AG10803 (cell line): ENCODE data around the gene RIN3.
"Not testable (repeated sequence)": the region's sequence is repeated elsewhere in the genome, so short reads cannot be mapped to it uniquely, and the experiment has no call there.

Source experiments
- DNase-seq: peaks from one replicate; pipeline ENCODE4 v3.0.0; 2010; ENCODE audit warnings: low read depth
- H3K4me3 ChIP-seq: 2 replicates; pipeline ENCODE4 v1.5.1; 2011; ENCODE audit warnings: mild to moderate bottlenecking, low read length, control low read depth
- TF ChIP-seq, protein P1 (sequence below): conservative IDR thresholded peaks from 2 replicates; pipeline ENCODE4 v1.5.1; 2011; ENCODE audit warnings: mild to moderate bottlenecking, low read length, control low read depth, inconsistent platforms

The RIN3 gene

DNA sequence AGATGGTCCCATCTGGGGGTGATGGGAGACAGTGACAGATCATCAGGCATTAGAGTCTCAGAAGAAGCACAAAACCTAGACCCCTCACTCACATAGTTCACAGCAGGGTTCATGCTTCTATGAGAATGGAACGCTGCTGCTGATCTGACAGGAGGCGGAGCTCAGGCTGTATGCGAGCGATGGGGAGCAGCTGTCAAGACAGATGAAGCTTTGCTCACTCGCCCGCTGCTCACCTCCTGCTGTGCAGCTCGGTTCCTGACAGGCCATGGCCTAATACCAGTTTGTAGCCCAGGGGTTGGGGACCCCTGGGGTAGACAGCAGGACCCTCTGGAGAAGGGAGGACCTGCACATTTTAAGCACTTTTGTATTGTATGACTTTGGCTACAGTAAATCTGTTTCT lies 123.6 kb downstream of the RIN3 start:
- TF ChIP-seq, protein P1, sequence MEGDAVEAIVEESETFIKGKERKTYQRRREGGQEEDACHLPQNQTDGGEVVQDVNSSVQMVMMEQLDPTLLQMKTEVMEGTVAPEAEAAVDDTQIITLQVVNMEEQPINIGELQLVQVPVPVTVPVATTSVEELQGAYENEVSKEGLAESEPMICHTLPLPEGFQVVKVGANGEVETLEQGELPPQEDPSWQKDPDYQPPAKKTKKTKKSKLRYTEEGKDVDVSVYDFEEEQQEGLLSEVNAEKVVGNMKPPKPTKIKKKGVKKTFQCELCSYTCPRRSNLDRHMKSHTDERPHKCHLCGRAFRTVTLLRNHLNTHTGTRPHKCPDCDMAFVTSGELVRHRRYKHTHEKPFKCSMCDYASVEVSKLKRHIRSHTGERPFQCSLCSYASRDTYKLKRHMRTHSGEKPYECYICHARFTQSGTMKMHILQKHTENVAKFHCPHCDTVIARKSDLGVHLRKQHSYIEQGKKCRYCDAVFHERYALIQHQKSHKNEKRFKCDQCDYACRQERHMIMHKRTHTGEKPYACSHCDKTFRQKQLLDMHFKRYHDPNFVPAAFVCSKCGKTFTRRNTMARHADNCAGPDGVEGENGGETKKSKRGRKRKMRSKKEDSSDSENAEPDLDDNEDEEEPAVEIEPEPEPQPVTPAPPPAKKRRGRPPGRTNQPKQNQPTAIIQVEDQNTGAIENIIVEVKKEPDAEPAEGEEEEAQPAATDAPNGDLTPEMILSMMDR: no peak
- DNase-seq: no peak
- H3K4me3 ChIP-seq: no peak overlapping the region

DNA sequence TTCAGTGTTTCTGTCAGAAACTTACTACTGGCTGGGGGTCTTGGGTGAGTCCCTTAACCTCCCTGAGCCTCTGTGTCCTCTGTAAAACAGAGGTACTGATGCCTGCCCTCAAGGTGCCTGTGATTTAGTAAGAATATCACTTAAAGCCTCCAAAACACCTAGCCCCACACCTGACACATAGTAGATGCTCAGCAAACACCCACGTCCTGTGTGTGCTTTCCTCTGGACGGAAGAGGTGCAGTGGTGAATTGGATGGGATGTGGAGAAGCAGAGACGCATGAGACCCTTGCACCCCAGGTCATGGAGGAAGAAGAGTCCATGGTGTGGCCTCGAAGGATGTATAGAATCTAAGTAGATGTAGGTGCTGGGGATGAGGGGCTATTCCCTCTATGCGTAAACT lies 124.3 kb downstream of the RIN3 start:
- no peak overlapping the region for H3K4me3 ChIP-seq
- DNase-seq: no peak
- TF ChIP-seq, protein P1: no peak

DNA sequence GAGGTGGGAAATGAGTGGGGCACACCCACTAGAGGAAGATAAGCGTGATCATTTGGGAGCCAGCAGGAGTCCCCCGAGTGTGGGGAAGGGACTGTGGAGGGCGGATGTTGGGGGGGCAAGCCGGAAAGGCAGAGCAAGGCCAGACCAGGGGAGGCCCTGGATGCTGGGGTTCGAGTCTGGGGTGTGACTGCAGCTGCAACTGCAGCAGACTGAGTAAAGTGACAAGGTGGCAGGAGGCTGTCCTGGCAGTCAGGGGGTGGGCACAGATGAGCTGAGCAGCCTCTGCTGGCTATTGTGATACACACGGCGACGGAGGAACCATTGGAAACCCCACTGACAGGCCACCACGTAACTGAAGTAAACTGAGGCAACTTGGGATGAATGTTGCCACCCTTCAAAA lies 124.7 kb downstream of the RIN3 start:
- H3K4me3 ChIP-seq: no peak overlapping the region
- no peak for DNase-seq
- TF ChIP-seq, protein P1: no peak

DNA sequence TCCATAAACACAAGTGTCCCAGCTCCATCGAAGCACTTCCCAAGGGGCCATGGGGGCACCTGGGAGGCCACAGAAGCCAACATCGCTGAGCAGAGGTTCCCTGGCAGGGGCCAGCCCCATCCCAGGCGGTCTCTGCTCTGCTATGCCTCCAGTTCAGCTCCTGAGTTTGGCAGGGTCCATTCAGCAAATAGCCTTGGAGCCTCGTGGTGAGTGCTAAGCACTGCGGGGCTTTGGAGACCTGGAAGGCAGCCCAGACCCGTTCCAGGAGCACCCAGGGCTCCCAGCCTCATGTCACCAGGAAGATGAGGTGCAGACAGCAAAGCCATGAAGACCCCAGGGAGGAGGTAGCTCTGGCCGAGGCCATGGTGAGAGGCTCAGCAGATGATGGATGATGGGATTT lies 125.3 kb downstream of the RIN3 start:
- no peak for DNase-seq

DNA sequence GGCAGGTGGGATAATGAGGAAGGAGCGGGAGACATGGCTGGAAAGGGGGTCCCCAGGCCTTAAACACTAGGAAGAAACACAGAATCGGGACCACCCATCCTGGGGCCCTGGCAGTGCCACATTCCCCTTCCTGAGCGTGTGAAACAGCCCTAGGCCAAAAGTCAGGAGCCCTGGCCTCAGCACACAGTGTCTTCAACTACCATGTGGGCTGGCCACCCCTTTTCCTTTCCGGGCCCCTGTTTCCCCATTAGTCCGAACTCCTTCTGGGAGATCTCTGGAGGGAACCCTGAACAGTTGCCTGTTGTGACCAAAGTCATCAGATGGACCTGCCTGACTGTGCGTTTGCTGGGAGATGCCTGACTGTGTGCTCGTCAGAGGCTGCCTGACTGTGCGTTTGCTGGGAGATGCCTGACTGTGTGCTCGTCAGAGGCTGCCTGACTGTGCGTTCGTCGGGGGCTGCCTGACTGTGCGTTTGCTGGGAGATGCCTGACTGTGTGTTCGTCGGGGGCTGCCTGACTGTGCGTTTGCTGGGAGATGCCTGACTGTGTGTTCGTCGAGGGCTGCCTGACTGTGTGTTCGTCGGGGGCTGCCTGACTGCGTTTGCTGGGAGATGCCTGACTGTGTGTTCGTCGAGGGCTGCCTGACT lies 126.0 kb downstream of the RIN3 start:
- not testable (repeated sequence) for DNase-seq, H3K4me3 ChIP-seq

More for the DNA sequence above, 125.3 kb downstream of the RIN3 start:
- H3K4me3 ChIP-seq: no peak overlapping the region
- TF ChIP-seq, protein P1: no peak

DNA sequence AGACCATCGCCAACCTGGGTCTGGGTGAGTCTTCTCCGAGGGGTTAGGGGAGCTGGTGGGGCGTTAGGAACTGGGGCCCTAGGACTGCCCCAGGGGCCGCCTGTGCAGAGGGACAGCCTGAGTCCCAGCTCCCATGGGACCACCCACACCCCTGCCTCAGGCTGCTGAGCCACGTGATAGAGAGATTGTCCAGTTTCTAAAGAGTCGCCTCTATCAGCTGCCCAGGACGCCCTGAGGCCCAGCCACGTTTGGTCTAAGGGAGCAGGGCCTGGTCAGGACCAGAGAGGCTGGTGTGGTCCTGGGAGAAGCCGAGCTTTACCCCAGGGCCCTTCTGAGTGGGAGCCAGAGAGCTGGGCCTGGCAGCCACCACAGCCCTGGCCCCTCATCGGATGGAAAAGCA lies 127.7 kb downstream of the RIN3 start:
- no peak for DNase-seq
- TF ChIP-seq, protein P1: no peak
- H3K4me3 ChIP-seq: no peak overlapping the region

DNA sequence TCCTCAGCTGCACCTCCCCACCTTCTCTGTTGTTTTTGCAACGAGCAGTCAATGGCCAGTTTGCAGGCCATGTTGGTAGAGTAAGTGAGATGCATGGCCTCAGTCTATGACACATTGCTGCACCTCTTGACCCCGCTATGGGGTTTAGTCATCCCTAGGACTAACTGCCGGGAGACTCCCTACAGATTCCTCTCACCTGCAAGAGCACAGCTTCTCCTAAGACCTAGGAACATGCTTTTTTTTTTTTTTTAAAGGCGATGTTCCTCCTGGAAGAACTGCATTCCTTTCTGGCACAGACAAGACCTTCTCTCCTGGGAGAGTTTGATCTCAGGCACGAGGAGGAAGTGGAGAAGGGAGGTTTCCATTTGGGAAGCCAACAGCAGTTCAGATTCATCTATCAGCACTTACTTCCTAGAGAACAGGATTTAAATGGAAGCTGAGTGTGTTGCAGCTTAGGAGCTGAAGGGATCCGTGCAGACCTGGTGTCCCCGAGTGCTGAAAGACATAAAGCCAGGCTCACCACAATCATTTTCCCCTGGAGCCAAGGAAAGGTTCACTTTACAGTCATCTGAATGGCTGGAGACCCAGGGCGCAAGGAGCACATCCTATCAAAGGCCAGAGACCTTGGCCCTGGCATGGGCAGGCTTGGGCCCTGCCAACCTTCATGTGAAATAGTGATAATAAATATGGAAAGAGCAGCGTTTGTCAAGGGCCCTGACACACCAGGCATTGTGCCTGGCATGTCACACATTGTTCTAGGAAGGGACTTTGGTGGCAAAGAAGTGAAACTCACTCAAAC lies 130.8 kb downstream of the RIN3 start:
- TF ChIP-seq, protein P1: no peak
- H3K4me3 ChIP-seq: no peak overlapping the region
- DNase-seq: peak; percentile 38
